NCI-H1436 (cell line): Measurements from ENCODE around the gene ATF7.
"Not testable (repeated sequence)": the region's sequence is repeated elsewhere in the genome, so short reads cannot be mapped to it uniquely, and the experiment has no call there.

Experiments
- DNase-seq: peaks from one replicate; lab custom pipeline; 2025; lab: John Stamatoyannopoulos, UW

The ATF7 gene

GRCh38 chr12:53625946-53626701 is at the start of gene ATF7:
ATF7 (minus strand) TSS chr12:53626382; CDS start chr12:53601000, 25,382 bp downstream.
- peak; percentile 97 for DNase-seq

GRCh38 chr12:53674977-53675700 is 49.0 kb upstream of the ATF7 start:
- no peak for DNase-seq

GRCh38 chr12:53670971-53671370 is 44.8 kb upstream of the ATF7 start:
- DNase-seq = no peak

- DNase-seq = no peak
Observed at GRCh38 chr12:53670308-53670707, 44.1 kb upstream of the ATF7 start.

- no peak for DNase-seq
Observed at GRCh38 chr12:53667080-53667479, 40.9 kb upstream of the ATF7 start.

- no peak for DNase-seq
Observed at GRCh38 chr12:53664936-53665335, 38.8 kb upstream of the ATF7 start.

GRCh38 chr12:53664191-53664590 is 38.0 kb upstream of the ATF7 start:
- DNase-seq = no peak

- DNase-seq = no peak
Observed at GRCh38 chr12:53660041-53660440, 33.9 kb upstream of the ATF7 start.

- DNase-seq = no peak
Observed at GRCh38 chr12:53659571-53659981, 33.4 kb upstream of the ATF7 start.

GRCh38 chr12:53659011-53659551 is 32.9 kb upstream of the ATF7 start:
- DNase-seq = no peak

GRCh38 chr12:53657041-53657440 is 30.9 kb upstream of the ATF7 start:
- DNase-seq = no peak

- no peak for DNase-seq
Observed at GRCh38 chr12:53653595-53653994, 27.4 kb upstream of the ATF7 start.

GRCh38 chr12:53652366-53652765 is 26.2 kb upstream of the ATF7 start:
- DNase-seq = no peak

GRCh38 chr12:53651737-53652136 is 25.6 kb upstream of the ATF7 start:
- DNase-seq = no peak

GRCh38 chr12:53646300-53646699 is 20.1 kb upstream of the ATF7 start:
- not testable (repeated sequence) for DNase-seq

- DNase-seq = no peak
Observed at GRCh38 chr12:53645165-53645564, 19.0 kb upstream of the ATF7 start.

- no peak for DNase-seq
Observed at GRCh38 chr12:53644133-53644532, 18.0 kb upstream of the ATF7 start.

- no peak for DNase-seq
Observed at GRCh38 chr12:53643232-53643979, 17.2 kb upstream of the ATF7 start.

- no peak for DNase-seq
Observed at GRCh38 chr12:53638057-53638456, 11.9 kb upstream of the ATF7 start.

- DNase-seq = no peak
Observed at GRCh38 chr12:53636641-53637040, 10.5 kb upstream of the ATF7 start.

GRCh38 chr12:53635708-53636107 is 9.5 kb upstream of the ATF7 start:
- DNase-seq = not testable (repeated sequence)

- no peak for DNase-seq
Observed at GRCh38 chr12:53631721-53632120, 5.5 kb upstream of the ATF7 start.
